ENCODE results near the gene PLD4.
"Not testable (repeated sequence)": the region's sequence is repeated elsewhere in the genome, so short reads cannot be mapped to it uniquely, and the experiment has no call there.

PLD4 gene

GRCh38 chr14:104886690-104887622, 37.7 kb upstream of the PLD4 start:
- no peak for DNase-seq

GRCh38 chr14:104887623-104888488, 36.8 kb upstream of the PLD4 start:
- no peak for DNase-seq

DNA sequence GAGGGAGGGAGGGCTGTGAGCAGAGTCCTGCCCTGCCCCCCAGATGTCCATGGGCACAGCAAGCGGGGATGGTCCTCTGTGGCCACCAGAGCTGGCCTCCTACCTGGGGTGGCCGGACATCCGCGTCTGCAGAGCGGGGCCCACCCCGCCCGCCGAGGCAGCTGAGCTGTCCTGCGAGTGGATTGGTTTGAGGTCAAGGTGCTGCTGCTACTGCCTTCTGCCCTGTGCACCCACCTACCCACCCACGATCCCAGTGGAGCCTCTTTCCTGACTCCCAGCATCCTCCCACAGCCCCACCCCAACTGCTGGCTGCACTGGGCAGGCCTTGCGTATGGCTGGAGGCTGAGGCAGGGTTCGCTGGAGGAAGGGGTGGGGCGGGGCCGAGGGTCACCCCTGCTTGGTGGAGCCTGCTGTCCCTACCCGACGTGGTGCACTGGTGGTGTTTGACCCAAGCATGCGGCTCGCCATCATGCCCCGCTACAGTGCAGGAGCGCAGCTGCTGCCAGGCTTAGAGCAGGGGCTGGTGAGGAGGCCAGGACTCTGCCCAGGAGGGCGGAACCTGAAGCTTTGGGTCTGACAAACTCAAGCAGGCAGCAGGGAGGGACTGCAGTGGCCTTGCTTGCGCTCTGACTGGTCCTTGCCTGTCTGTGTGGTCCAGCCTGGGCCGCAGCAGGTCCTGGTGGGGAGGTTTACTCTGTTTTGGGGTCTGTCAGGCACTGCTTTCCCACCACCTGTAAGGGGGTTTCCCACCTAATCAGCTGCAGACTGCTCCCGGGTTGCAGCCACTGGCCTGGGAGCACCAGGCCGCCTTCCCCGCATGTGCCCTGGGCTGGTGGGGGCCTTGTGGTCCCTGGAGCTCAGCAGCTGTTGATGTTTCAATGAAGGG, 35.9 kb upstream of the PLD4 start:
- no peak for DNase-seq

DNA sequence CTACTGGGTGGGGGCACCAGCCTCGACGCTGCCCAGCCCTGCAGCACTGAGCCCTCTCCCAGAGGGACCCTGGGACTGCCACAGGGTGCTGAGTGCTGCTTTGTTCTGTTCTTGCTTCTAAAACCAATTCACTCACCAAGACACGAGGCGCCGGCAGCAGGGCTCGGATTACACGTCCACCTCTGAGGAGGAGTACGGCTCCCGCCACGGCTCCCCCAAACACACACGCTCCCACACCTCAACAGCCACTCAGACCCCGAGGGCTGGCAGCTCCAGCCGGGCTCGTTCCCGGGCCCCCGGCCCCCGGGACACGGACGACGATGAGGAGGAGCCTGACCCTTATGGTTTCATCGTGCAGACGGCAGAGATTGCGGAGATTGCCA, 35.3 kb upstream of the PLD4 start:
- no peak for DNase-seq

GRCh38 chr14:104890292-104890691, 34.4 kb upstream of the PLD4 start:
- DNase-seq = not testable (repeated sequence)

DNA sequence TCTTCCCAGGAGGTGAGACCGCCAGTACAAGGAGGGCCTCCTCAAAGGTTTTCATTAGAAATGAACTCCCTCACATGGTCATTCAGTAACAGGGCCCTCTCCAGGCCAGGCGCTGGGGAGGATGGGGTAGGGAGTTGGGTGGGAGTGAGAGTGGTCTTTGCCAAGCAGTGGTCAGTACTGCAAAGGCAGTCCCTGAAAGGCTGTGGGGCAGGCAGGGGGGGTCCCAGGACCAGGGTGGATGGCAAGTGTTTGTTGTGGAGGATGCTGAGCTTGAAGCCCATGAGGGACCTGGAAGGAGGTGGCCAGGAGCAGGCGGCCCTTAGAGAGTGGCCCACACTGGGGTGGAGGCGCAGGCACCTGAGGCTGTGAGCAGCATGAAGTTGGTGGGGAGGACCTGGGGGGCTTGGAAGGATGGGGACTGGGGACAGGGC, 33.5 kb upstream of the PLD4 start:
- no peak for DNase-seq

GRCh38 chr14:104891664-104892530, 32.8 kb upstream of the PLD4 start:
- no peak for DNase-seq

GRCh38 chr14:104892531-104893434, 31.9 kb upstream of the PLD4 start:
- DNase-seq = no peak

- peak in 1 of 2 experiments; percentile 42 for DNase-seq
Observed at GRCh38 chr14:104893435-104894207, 31.1 kb upstream of the PLD4 start.

DNA sequence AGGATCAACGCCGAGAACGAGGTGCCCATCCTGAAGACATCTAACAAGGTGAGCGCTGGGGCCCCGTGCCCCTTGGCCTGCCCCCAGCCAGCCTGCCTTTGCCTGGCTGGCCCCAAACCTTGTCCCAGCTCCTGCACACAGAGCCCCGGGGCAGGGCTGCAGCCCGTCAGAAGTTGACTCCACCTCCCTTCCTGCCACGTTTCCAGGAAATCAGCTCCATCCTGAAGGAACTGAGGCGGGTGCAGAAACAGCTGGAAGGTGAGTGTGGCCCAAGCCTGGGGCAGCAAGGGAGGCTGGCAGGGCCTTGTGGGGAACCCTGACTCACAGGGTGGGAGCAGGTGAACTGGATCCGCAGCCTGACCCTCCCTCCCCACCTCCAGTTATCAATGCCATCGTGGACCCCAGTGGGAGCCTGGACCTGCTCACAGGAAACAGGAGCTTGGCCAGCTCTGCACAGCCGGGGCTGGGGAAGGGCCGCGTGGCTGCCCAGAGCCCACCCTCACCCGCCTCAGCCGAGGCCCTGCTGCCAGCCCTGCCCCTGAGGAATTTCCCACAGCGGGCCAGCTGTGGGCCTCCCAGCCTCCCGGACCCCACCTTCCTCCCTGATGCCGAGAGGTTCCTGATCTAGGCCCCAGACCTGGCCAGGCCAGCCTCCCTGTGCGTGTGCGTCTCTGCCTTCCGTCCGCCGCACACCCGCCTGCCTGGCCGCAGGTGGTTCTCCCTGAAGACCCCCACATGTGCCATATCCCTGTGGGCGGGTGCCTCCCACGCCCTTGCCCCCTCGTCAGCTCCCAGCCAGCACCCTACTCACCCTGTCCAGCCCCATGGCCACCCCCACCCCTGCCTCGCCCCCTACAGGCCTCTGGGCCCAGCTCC, 30.1 kb upstream of the PLD4 start:
- DNase-seq = no peak

DNA sequence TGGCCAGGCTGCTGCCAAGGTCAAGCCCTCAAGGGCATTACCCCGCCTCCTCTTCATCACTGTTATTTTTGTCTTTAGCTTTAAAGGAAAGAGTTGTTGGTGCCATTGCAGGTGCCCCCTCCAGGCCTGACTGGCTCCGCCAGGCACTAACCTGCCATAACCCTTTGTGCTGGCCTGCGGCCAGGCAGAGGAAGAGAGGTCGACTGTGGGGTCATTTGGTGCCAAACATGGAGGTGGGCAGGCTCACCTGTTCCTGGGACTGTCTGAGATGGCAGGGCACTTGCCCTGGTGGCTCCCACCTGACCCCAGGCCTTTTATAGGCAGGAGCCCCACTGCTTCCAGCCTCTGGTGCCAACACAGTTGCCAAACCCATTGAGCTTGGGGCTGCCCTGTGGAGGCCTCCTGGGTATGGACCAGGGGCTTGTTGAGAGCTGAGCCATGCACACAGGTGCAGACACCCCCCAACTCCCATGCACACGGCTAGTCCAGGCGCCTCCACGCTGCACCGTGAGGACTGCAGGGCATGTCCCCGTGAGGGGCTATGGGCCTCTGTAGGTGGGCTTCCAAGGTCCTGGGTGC, 29.4 kb upstream of the PLD4 start:
- DNase-seq = no peak

DNA sequence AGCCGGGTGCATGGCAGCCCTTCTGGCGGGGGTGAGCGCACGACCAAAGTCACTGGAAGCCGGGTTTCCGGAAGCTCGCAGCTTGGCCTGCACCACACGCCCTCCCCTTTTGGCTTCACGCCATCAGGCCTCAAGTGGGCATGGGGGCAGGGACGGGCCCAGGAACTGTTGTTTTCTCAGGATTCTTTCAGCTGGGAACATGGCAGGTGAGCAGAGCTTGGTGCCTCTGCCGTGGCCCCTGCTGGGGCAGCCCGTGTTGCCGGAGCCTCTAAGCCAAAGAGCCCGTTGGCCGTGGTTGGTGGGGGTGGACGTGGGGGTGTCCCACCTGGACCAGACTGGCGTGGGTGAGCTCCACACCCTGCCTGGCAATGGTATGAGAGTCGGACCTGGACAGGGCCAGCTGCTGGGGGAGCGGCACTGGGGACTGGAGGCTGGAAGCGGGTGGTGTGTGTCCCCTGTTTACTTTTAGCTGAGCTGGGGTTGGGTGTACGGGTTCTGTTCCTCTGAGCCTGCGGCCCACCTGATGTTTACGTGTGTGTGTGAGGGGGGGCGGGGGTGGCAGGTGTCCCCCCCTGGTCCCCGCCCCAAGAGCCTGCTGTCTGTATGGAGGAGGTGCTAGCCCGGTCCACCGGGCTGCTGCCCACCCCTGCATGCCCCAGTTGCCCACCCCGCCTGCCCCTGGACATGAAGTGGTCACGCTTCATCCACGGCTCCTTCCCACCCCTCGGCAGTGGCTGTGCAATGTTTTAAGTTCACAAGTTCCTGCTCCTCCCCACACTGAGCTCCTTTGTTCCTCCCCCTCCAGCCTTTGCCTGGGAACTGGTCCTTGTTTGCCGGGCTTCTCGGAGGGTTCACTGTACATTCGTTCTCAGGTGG, 28.7 kb upstream of the PLD4 start:
- peak; percentile 72 to 81 for DNase-seq

DNA sequence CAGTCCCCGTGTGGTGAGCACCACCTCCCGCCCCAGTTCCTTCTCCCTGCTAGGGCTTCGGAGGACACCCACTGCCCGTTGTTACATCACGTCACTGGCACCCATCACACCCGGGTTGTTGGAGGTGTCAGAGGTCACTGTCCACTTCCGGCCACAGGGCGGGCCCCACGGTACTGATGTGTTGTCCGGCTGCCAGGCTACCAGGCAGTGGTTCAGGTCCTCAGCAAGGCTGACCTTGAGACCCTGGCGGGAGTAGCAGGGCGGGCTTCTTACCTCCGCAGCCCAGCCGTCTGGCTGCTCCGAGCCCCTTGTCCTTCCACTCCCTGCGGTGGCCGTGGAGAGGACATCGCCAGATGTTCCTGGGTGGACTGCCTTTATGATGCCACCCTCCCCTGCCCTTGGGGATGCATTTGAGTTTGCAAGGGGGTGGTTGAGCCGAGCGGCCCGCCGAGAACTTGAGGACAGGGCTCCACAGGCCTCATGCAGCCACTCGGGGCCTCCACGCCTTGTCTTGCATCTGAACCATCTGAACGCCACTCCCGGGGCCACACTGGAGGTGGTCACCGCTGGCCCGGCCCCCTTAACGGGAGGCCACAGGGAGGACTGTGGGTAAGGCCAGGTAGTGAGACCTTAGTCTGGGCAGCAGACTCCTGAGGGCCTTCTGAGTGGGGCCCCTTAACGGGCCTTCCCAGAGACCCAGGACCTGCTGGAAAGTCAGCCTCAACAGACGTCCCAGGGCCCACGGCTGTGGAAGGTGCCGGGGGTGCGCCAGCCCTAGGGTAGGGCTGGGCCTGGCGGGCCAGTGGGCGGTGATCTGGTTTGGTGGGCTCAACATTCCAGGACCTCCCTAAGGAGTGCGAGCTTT, 27.1 kb upstream of the PLD4 start:
- no peak for DNase-seq

GRCh38 chr14:104898195-104898558, 26.5 kb upstream of the PLD4 start:
- DNase-seq = no peak

DNA sequence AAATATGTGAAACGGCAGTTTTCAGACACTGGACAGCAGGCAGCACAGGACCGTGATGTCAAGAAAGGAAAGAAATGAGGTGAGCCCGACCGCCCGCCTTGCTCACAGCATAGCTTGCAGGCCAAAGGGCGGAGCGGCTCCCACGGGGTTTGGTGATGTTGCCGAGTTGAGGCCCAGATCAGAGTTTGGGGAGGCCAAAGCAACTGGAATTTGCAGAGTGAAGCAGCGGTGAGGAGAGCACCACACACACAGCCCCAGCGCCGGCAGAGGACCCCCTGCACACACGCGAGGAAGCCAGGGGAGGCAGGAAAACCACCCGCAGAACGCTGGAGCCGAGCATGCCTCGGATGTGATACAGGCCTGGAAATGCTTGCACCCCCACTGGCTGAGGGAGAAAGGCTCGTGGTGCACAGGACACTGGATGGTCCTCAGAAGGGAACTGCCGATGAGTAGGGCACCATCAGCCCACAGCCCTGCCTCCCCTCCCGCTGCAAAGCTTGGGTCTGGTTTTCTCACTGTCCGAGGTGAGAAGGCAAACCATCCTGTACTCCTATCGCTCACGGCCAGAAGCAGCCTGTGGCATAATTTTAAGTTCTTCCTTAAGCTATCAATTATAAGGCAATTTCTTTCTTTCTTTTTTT, 25.7 kb upstream of the PLD4 start:
- no peak for DNase-seq

DNA sequence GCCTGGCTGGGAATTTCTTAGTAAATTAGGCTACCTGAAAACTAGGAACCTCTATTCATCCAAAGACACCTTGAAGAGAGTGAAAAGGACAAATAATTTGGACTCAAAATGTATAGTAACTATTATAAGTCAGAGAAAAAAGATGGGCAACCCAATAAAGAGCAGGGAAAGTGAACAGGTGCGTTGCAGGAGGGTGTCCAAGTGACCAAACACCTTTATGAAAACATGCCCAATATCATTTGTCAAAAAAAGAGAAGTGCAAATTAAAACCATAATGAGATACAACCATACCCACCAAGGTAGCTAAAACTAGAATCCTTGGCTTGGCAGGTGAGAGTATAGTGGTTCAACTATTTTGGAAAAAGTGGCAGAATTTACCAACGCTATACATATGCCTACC, 24.9 kb upstream of the PLD4 start:
- DNase-seq = no peak
